HCT116 (cell line): ENCODE results near the gene AIFM2.
A peak's percentile ranks its signal among the peaks of the same experiment; 100 is the strongest.

Experiments used
- CEBPB ChIP-seq: IDR thresholded peaks from 2 replicates; pipeline ENCODE4 v1.6.1; 2012; ENCODE audit warnings: low read depth
- CTCF ChIP-seq, 3 experiments: fragments of 200-600 bp in 1 of 3; sonication (generic) in 1 of 3; IDR thresholded peaks in 2 of 3; conservative IDR thresholded peaks in 1 of 3; 2 replicates each; pipeline ENCODE4 v1.5.1; 2012 to 2017; ENCODE audit warnings: low read depth in 2 of 3, low read length in 2 of 3, antibody characterized with exemption in 1 of 3, borderline replicate concordance in 1 of 3, control low read depth in 1 of 3, mild to moderate bottlenecking in 1 of 3, mixed read lengths in 1 of 3, mixed run types in 1 of 3, moderate library complexity in 1 of 3; ENCODE audit not compliant: insufficient read depth in 1 of 3
- EGR1 ChIP-seq: IDR thresholded peaks from 2 replicates; pipeline ENCODE4 v1.6.1; 2012; ENCODE audit warnings: low read depth
- ELF1 ChIP-seq: IDR thresholded peaks from 2 replicates; pipeline ENCODE4 v1.6.1; 2012; ENCODE audit warnings: low read depth, borderline replicate concordance
- EZH2phosphoT487 ChIP-seq: fragments of 200-600 bp; IDR thresholded peaks from 2 replicates; pipeline ENCODE4 v1.6.1; 2018; ENCODE audit warnings: antibody characterized with exemption, borderline replicate concordance
- MAX ChIP-seq: IDR thresholded peaks from 2 replicates; pipeline ENCODE4 v1.6.1; 2012
- POLR2A ChIP-seq: IDR thresholded peaks from 2 replicates; pipeline ENCODE4 v1.7.0; 2011; ENCODE audit warnings: borderline replicate concordance; ENCODE audit not compliant: insufficient read depth, insufficient read length; ENCODE audit errors: extremely low read depth
- POLR2AphosphoS5 ChIP-seq: IDR thresholded peaks from 2 replicates; pipeline ENCODE4 v1.6.1; 2011; ENCODE audit warnings: mild to moderate bottlenecking, low read depth, low read length, moderate library complexity
- RAD21 ChIP-seq: IDR thresholded peaks from 2 replicates; pipeline ENCODE4 v1.6.1; 2012; ENCODE audit warnings: low read depth, mild to moderate bottlenecking
- TCF7L2 ChIP-seq: IDR thresholded peaks from 2 replicates; pipeline ENCODE4 v1.7.0; 2011; ENCODE audit warnings: borderline replicate concordance, inconsistent platforms; ENCODE audit not compliant: insufficient read depth, insufficient read length; ENCODE audit errors: extremely low read depth
- YY1 ChIP-seq: IDR thresholded peaks from 2 replicates; pipeline ENCODE4 v1.6.1; 2011; ENCODE audit warnings: low read length, low read depth, moderate library complexity, mild to moderate bottlenecking; ENCODE audit not compliant: insufficient replicate concordance; ENCODE audit errors: extremely low read depth
- ZFX ChIP-seq: fragments of 450-650 bp; IDR thresholded peaks from 2 replicates; pipeline ENCODE4 v1.6.1; 2017
- ZNF274 ChIP-seq: fragments of 200-500 bp; sonication (Bioruptor generic); IDR thresholded peaks from 2 replicates; pipeline ENCODE4 v1.6.1; 2014; ENCODE audit warnings: mild to moderate bottlenecking, low read depth, low read length, inconsistent platforms

GRCh38 chr10:70125918-70126552 lies 6.6 kb downstream of the AIFM2 start:
- no peak for TF ChIP-seq MAX
- TF ChIP-seq EGR1, result no peak
- TF ChIP-seq POLR2AphosphoS5, result 0 out of 2 replicates have a peak, but pooled peaks have one; percentile 9
- no peak for TF ChIP-seq YY1
- no peak for TF ChIP-seq POLR2A
- TF ChIP-seq CTCF (IDR thresholded peaks at IDR 0.05 in 2 of 3, conservative IDR thresholded peaks at IDR 0.05 in 1 of 3; ENCODE audit: borderline replicate concordance in 1 of 3, insufficient read depth in 1 of 3, low read depth in 2 of 3, low read length in 2 of 3), result no peak
- no peak for TF ChIP-seq RAD21
- TF ChIP-seq EZH2phosphoT487, result no peak
- no peak for TF ChIP-seq TCF7L2
- TF ChIP-seq ZNF274, result no peak
- no peak for TF ChIP-seq CEBPB
- TF ChIP-seq ZFX, result no peak
- no peak for TF ChIP-seq ELF1
